IPS-20b (cell line): ENCODE data around the gene TMEM232.
"Not testable (repeated sequence)": the region's sequence is repeated elsewhere in the genome, so short reads cannot be mapped to it uniquely, and the experiment has no call there.

Experiments used
- H3K27ac ChIP-seq: one replicate; pipeline ENCODE4 v1.5.1; 2013; ENCODE audit warnings: low read length
- H3K27me3 ChIP-seq: 2 replicates; pipeline ENCODE4 v1.6.1; 2013; ENCODE audit warnings: mild to moderate bottlenecking, low read length, inconsistent platforms; ENCODE audit not compliant: insufficient read depth
- H3K36me3 ChIP-seq: 2 replicates; pipeline ENCODE4 v1.6.1; 2013; ENCODE audit warnings: low read depth, mild to moderate bottlenecking, inconsistent platforms, low read length, moderate library complexity; ENCODE audit not compliant: insufficient read depth
- H3K4me1 ChIP-seq: 2 replicates; pipeline ENCODE4 v1.6.1; 2013; ENCODE audit warnings: mild to moderate bottlenecking, control low read depth, inconsistent platforms, low read length, moderate library complexity; ENCODE audit not compliant: insufficient read depth
- H3K4me3 ChIP-seq: 2 replicates; pipeline ENCODE4 v1.5.1; 2013; ENCODE audit warnings: mild to moderate bottlenecking, low read length, inconsistent platforms
- H3K9ac ChIP-seq: 2 replicates; pipeline ENCODE4 v1.6.1; 2013; ENCODE audit warnings: low read depth, mild to moderate bottlenecking, inconsistent platforms, low read length, moderate library complexity
- H3K9me3 ChIP-seq: 2 replicates; pipeline ENCODE4 v1.6.1; 2013; ENCODE audit warnings: mild to moderate bottlenecking, low read depth, low read length, inconsistent platforms; ENCODE audit not compliant: insufficient read depth

TMEM232 gene

DNA sequence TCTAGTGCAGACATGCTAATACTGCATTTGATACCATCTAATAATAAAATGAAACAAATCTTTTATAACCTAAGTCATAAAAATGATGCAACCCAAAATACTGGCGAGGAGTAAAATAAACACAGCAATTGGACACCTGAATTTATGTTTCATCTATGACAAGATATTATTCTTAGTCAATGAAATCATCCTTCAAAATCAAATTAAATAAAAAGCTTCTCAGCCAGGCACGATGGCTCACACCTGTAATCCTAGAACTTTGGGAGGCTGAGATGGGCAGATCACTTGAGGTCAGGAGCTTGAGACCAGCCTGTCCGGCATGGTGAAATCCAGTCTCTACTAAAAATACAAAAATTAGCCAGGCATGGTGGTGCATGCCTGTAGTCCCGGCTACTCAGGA, 179.0 kb downstream of the TMEM232 start:
- H3K9ac ChIP-seq, result no peak overlapping the region
- H3K9me3 ChIP-seq, result no peaks in the 10 kb centered on the region
- no peaks in the 10 kb centered on the region; the same call in 1 of the 2 replicates for H3K4me1 ChIP-seq
- H3K4me3 ChIP-seq, result no peak overlapping the region
- no peaks in the 10 kb centered on the region for H3K27me3 ChIP-seq
- H3K36me3 ChIP-seq, result no peaks in the 10 kb centered on the region
- H3K27ac ChIP-seq, result no peak overlapping the region

DNA sequence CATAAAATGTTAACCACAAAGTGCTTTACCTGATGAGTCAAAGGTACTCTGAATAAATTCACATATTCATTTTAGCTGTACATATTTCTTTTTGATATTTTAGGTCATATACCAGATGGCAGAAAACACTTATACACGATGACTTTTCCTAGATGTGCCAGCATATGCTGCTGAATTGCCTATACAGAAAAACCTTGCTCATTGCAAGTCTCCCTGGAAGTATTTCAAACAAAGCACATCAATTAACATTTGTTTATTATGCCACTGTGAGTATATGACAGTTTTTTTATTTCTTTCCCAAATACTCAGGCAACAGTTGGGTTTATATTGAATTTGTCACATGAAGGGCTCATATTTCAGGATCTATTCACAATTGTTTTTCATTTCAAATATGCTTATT, 180.8 kb downstream of the TMEM232 start:
- Histone ChIP-seq H3K36me3 (no peaks in the 10 kb centered on the region), H3K9me3 (no peaks in the 10 kb centered on the region), H3K4me3 (no peak overlapping the region), H3K9ac (no peak overlapping the region), H3K27ac (no peak overlapping the region), H3K4me1 (no peaks in the 10 kb centered on the region; the same call in none of the 2 replicates), H3K27me3 (no peaks in the 10 kb centered on the region)

GRCh38 chr5:110544603-110545002, 181.9 kb downstream of the TMEM232 start:
- no peaks in the 10 kb centered on the region for H3K36me3 ChIP-seq
- no peak overlapping the region for H3K27ac ChIP-seq
- H3K9ac ChIP-seq, result no peak overlapping the region
- H3K27me3 ChIP-seq, result no peaks in the 10 kb centered on the region
- H3K4me1 ChIP-seq, result no peaks in the 10 kb centered on the region; the same call in none of the 2 replicates
- H3K9me3 ChIP-seq, result no peaks in the 10 kb centered on the region
- no peak overlapping the region for H3K4me3 ChIP-seq

DNA sequence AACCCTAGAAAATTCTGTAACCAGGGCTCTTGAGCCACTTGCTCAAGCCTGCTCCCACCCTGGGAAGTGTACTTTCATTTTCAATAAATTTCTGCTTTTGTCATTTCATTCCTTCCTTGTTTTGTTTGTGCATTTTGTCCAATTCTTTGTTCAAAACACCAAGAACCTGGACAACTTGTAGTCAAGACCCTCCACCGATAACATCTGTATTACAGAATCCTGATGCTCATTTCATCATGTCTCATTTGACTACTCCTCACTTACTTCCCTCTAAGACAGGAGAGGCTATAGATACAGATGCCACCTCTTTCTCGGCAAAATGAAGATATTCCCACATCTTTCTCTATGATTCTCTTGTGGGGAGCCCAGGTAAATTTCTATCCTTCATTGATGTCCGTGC, 183.5 kb downstream of the TMEM232 start:
- H3K27me3 ChIP-seq, result no peaks in the 10 kb centered on the region
- no peak overlapping the region for H3K27ac ChIP-seq
- H3K36me3 ChIP-seq, result no peaks in the 10 kb centered on the region
- H3K4me1 ChIP-seq, result no peaks in the 10 kb centered on the region; the same call in none of the 2 replicates
- no peak overlapping the region for H3K9ac ChIP-seq
- no peak overlapping the region for H3K4me3 ChIP-seq
- H3K9me3 ChIP-seq, result no peaks in the 10 kb centered on the region

DNA sequence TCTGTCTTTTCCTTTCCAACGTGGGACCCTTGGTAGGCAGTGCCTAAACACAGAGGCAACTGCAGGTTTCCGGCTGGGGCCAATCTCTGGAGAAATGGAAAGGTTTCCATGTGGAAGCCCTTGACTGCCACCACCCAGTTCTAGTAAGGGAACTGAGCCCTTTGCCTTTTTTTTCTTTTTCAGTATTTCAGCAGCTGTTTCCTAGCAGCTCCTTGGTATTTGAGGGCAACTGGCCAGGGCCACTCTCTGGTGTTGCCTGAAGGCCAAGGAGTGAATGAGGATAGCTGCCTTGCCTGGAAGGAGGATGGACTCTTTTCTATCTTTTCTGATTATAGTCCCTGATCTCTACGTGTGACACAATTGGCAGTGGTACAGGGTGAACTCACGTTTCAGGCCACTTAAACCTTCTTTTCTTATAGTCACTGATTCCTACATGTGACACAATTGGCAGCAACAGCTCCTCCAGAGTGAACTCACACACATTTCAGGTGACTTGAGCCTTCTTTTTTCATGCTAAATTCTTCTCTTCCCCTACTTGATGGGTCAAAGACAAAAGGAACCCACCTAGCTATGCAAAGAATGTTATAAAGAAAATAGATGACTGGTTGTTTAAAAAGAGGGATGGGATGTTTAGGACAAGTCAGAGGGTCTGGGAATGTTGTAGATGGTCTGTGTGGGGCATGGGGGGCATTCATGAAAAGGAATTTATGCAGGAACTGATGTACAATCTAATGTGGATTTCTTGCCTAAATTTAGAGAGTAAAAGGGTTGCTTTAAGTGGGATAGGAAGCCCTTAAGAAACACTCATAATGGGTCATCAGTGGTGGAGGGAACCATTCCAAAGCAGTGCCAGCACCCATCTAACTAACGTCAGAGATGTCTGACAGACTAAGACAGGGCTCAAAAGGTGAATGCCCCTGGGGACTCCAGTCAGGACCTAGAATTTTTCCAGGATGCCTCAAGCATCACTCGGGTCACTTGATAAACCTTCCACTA, 190.1 kb downstream of the TMEM232 start:
- Histone ChIP-seq H3K4me1 (peaks cover 12% of the 10 kb centered on the region; the same call in 1 of the 2 replicates), H3K27me3 (no peaks in the 10 kb centered on the region), H3K9me3 (no peaks in the 10 kb centered on the region), H3K9ac (peak overlapping the region; percentile 68; the same call in 1 of the 2 replicates), H3K27ac (peak overlapping the region; percentile 73), H3K36me3 (no peaks in the 10 kb centered on the region), H3K4me3 (peak overlapping the region; percentile 16; the same call in 1 of the 2 replicates)

DNA sequence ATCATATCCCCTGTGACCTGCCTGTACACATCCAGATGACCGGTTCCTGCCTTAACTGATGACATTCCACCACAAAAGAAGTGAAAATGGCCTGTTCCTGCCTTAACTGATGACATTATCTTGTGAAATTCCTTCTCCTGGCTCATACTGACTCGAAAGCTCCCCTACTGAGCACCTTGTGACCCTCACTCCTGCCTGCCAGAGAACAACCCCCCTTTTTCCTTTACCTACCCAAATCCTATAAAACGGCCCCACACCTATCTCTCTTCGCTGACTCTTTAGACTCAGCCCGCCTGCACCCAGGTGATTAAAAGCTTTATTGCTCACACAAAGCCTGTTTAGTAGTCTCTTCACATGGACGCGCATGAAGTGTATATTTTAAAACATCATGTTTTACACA, 191.3 kb downstream of the TMEM232 start:
- H3K9ac ChIP-seq, result peak overlapping the region; percentile 68; the same call in 1 of the 2 replicates
- peaks cover 12% of the 10 kb centered on the region; the same call in 1 of the 2 replicates for H3K4me1 ChIP-seq
- not testable (repeated sequence) for H3K27me3 ChIP-seq, H3K4me3 ChIP-seq, H3K36me3 ChIP-seq, H3K9me3 ChIP-seq
- H3K27ac ChIP-seq, result peak overlapping the region; percentile 73

- Histone ChIP-seq H3K4me1 (no peaks in the 10 kb centered on the region), H3K9me3 (no peaks in the 10 kb centered on the region), H3K36me3 (no peaks in the 10 kb centered on the region), H3K27me3 (no peaks in the 10 kb centered on the region), H3K4me3 (no peak overlapping the region), H3K9ac (no peak overlapping the region), H3K27ac (no peak overlapping the region)
Observed at GRCh38 chr5:110525762-110526161, 200.7 kb downstream of the TMEM232 start.

GRCh38 chr5:110517396-110517795, 209.1 kb downstream of the TMEM232 start:
- H3K36me3 ChIP-seq, result no peaks in the 10 kb centered on the region
- H3K27me3 ChIP-seq, result no peaks in the 10 kb centered on the region
- H3K4me1 ChIP-seq, result peaks cover 15% of the 10 kb centered on the region; the same call in 1 of the 2 replicates
- 0 out of 2 replicates have a peak overlapping the region, but pooled peaks have one; percentile 22 for H3K9ac ChIP-seq
- no peaks in the 10 kb centered on the region for H3K9me3 ChIP-seq
- no peak overlapping the region; the same call in 1 of the 2 replicates for H3K4me3 ChIP-seq
- H3K27ac ChIP-seq, result no peak overlapping the region

DNA sequence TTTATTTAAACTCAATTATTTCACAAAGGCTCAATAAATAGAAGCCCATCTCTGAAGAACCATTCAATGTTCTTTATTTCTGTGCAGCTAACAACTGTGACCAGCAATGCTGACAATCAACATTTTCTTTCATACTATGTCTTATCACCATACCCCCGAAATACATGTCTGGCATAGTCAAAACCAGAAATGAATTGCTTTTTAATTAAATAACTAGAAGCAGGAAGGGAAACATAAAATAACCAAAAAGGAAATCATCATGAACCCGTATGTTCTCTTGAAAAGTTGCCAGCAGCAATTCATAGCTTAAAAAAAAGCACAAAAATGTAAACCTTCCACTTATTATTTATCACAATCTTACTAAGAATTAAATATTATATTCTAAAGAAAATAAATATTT, 212.4 kb downstream of the TMEM232 start:
- H3K36me3 ChIP-seq, result no peaks in the 10 kb centered on the region
- H3K27me3 ChIP-seq, result no peaks in the 10 kb centered on the region
- no peak overlapping the region for H3K9ac ChIP-seq
- H3K4me3 ChIP-seq, result no peak overlapping the region
- peaks cover 21% of the 10 kb centered on the region; the same call in 1 of the 2 replicates for H3K4me1 ChIP-seq
- H3K9me3 ChIP-seq, result no peaks in the 10 kb centered on the region
- no peak overlapping the region for H3K27ac ChIP-seq

DNA sequence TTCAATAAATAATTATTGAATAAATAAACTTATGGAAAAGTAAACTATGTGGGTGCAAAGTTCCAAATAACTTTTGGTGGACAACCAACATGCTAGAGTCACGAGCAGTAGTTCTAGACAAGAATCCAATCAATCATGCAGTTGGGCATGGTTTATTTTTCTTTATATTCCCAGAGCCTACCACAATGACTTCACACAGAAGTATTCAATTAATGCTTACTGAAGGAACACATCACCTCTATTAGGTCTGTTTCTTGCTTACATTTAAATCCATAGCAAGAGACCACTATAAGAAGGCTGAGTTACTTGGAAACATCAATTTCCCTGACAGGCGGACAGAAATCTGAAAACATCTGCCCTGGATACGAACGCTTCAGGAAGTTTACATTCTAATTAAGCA, 214.2 kb downstream of the TMEM232 start:
- Histone ChIP-seq H3K27ac (no peak overlapping the region), H3K36me3 (no peaks in the 10 kb centered on the region), H3K9me3 (no peaks in the 10 kb centered on the region), H3K4me3 (no peak overlapping the region), H3K9ac (no peak overlapping the region), H3K27me3 (no peaks in the 10 kb centered on the region), H3K4me1 (peaks cover 11% of the 10 kb centered on the region; the same call in 1 of the 2 replicates)

DNA sequence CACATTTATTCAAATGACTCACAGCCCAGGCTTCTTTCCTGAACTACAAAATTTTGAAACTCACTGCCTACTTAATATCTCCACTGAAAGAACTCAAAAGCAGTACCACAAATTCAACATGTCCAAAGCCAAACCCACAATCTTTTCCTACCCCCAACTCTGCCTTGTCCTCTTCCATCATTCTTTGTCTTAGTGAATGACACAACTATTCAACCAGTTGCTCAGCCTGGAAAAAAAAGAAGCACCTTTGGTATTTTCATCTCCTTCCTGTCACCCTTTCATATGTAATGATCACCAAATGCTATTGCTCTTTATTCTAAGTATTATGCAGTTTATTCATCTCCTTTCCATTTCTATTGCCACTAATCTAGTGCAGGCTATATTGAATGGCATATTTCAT, 216.3 kb downstream of the TMEM232 start:
- Histone ChIP-seq H3K9ac (no peak overlapping the region), H3K27me3 (no peaks in the 10 kb centered on the region), H3K9me3 (no peaks in the 10 kb centered on the region), H3K27ac (peak overlapping the region; percentile 25), H3K4me3 (no peak overlapping the region), H3K36me3 (no peaks in the 10 kb centered on the region), H3K4me1 (peaks cover 6% of the 10 kb centered on the region; the same call in 1 of the 2 replicates)

- Histone ChIP-seq H3K9me3 (no peaks in the 10 kb centered on the region), H3K27me3 (no peaks in the 10 kb centered on the region), H3K4me1 (peaks cover 6% of the 10 kb centered on the region; the same call in 1 of the 2 replicates), H3K4me3 (no peak overlapping the region), H3K27ac (no peak overlapping the region), H3K36me3 (no peaks in the 10 kb centered on the region), H3K9ac (no peak overlapping the region)
Observed at GRCh38 chr5:110507972-110508371, 218.5 kb downstream of the TMEM232 start.
